Breast epithelium (tissue), 4 donors: ENCODE data around the gene NEURL1. TPM values are rescaled to one million over a fixed set of nuclear protein-coding genes. Genes with fewer than 3 reads are reported as not detected.

Experiments
- DNase-seq, 2 donors: peaks; one replicate each; pipeline ENCODE4 v3.0.0-alpha.2; 2019; ENCODE audit warnings: low spot score in 2 of 2
- H3K27ac ChIP-seq, 2 donors: fragments of 200-600 bp; sonication (generic) in 1 of 2; one replicate each; pipeline ENCODE4 v1.5.1; 2016 to 2019; ENCODE audit warnings: mild to moderate bottlenecking in 1 of 2
- H3K27me3 ChIP-seq, 2 donors: fragments of 200-600 bp; sonication (generic) in 1 of 2; one replicate each; pipeline versions ENCODE4 v1.5.1 to v1.6.0; 2017 to 2019; ENCODE audit warnings: control low read depth in 1 of 2, mild to moderate bottlenecking in 1 of 2
- H3K36me3 ChIP-seq: fragments of 200-600 bp; one replicate; pipeline ENCODE4 v1.5.1; 2019
- H3K4me1 ChIP-seq, 2 donors: fragments of 200-600 bp; sonication (generic); one replicate each; pipeline ENCODE4 v1.5.1; 2016 to 2019; ENCODE audit warnings: control low read depth in 1 of 2
- H3K4me3 ChIP-seq, 3 donors: fragments of 200-600 bp; sonication (generic); 1 replicate in 2 of 3; 2 replicates in 1 of 3; pipeline ENCODE4 v1.5.1; 2016 to 2019; ENCODE audit warnings: mild to moderate bottlenecking in 3 of 3, moderate library complexity in 2 of 3
- H3K9me3 ChIP-seq, 2 donors: fragments of 200-600 bp; sonication (generic) in 1 of 2; one replicate each; pipeline ENCODE4 v1.5.1; 2016 to 2019; ENCODE audit warnings: control low read depth in 1 of 2
- POLR2A ChIP-seq: fragments of 450-650 bp; IDR thresholded peaks from one replicate; pipeline ENCODE4 v1.6.1; 2016; ENCODE audit warnings: antibody characterized with exemption, mild to moderate bottlenecking, moderate library complexity
- POLR2AphosphoS5 ChIP-seq, 3 donors: sonication (generic); formaldehyde crosslinking; IDR thresholded peaks; one replicate each; pipeline ENCODE4 v1.6.1; 2017; ENCODE audit warnings: antibody characterized with exemption in 3 of 3
- intact Hi-C: fragments of 100-400 bp; cut with DNase I; formaldehyde crosslinking; loops from one replicate; pipeline ENCODE4 v1.15.1; 2023; ENCODE audit warnings: low total_unique reads
- total RNA-seq, 3 donors: library from RNA; depleted of rRNA; stranded (reverse); fragments of >200 nt; gene quantifications; one replicate each; pipeline ENCODE4 v1.1.0, GENCODE V29; 2016
- TF ChIP-seq, protein P1 (sequence below), 3 donors: fragments of 450-650 bp; IDR thresholded peaks; one replicate each; pipeline ENCODE4 v1.5.1; 2016 to 2017; ENCODE audit warnings: antibody characterized with exemption in 3 of 3, mild to moderate bottlenecking in 3 of 3, moderate library complexity in 3 of 3

NEURL1 gene
- total RNA-seq, 3 donors from 2014 or later = 0.16 to 1.5 (median 0.33) TPM

GRCh38 chr10:103553743-103554487 is 60.4 kb downstream of the NEURL1 start:
- no peaks in the 10 kb centered on the region for H3K27me3 ChIP-seq
- no peaks in the 10 kb centered on the region for H3K9me3 ChIP-seq
- TF ChIP-seq, protein P1, sequence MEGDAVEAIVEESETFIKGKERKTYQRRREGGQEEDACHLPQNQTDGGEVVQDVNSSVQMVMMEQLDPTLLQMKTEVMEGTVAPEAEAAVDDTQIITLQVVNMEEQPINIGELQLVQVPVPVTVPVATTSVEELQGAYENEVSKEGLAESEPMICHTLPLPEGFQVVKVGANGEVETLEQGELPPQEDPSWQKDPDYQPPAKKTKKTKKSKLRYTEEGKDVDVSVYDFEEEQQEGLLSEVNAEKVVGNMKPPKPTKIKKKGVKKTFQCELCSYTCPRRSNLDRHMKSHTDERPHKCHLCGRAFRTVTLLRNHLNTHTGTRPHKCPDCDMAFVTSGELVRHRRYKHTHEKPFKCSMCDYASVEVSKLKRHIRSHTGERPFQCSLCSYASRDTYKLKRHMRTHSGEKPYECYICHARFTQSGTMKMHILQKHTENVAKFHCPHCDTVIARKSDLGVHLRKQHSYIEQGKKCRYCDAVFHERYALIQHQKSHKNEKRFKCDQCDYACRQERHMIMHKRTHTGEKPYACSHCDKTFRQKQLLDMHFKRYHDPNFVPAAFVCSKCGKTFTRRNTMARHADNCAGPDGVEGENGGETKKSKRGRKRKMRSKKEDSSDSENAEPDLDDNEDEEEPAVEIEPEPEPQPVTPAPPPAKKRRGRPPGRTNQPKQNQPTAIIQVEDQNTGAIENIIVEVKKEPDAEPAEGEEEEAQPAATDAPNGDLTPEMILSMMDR (IDR thresholded peaks at IDR 0.05) = no peak
- TF ChIP-seq POLR2AphosphoS5 (IDR thresholded peaks at IDR 0.05) (no peak), POLR2A (no peak)
- intact Hi-C loops = no loop called here
- H3K4me1 ChIP-seq = peaks cover 0 to 6% of the 10 kb centered on the region in 2 donors
- H3K27ac ChIP-seq = no peak overlapping the region
- H3K4me3 ChIP-seq = no peak overlapping the region
- no peak for DNase-seq
- H3K36me3 ChIP-seq = no peaks in the 10 kb centered on the region

- Histone ChIP-seq H3K27ac (no peak overlapping the region), H3K4me1 (peaks cover 0 to 6% of the 10 kb centered on the region in 2 donors), H3K4me3 (peak overlapping the region; percentile 32 to 76 (median 54)), H3K27me3 (no peaks in the 10 kb centered on the region), H3K36me3 (no peaks in the 10 kb centered on the region), H3K9me3 (no peaks in the 10 kb centered on the region)
- TF ChIP-seq POLR2AphosphoS5 (IDR thresholded peaks at IDR 0.05) (no peak), POLR2A (no peak)
- TF ChIP-seq, protein P1 (IDR thresholded peaks at IDR 0.05) = no peak
- DNase-seq = peak in 1 of 2 donors; percentile 60
- intact Hi-C loops = no loop called here
Measured at GRCh38 chr10:103554488-103555324, 61.2 kb downstream of the NEURL1 start.

DNA sequence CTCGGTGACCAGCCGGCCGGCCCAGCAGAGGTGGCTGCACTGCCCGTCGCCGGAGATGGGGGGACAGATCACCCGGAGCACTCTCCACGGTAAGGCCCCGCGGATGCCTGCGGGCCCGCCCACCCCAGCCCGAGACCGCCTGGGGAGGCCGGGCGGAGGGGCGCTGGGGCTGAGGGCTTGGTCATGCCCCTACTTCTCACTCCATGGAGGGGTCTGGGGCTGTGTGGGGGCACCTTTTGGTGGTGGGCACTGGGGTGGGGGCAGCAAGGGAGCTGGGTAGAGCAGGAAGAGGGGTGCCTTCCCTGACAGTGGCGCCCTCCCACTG is 61.8 kb downstream of the NEURL1 start:
- intact Hi-C loops = no loop called here
- Histone ChIP-seq H3K27ac (no peak overlapping the region), H3K27me3 (no peaks in the 10 kb centered on the region), H3K4me1 (peaks cover 0 to 6% of the 10 kb centered on the region in 2 donors), H3K9me3 (no peaks in the 10 kb centered on the region), H3K4me3 (peak overlapping the region; percentile 32 to 76 (median 54)), H3K36me3 (no peaks in the 10 kb centered on the region)
- no peak for TF ChIP-seq POLR2AphosphoS5 (IDR thresholded peaks at IDR 0.05)
- TF ChIP-seq, protein P1 (IDR thresholded peaks at IDR 0.05) = no peak
- TF ChIP-seq POLR2A = no peak
- no peak for DNase-seq

DNA sequence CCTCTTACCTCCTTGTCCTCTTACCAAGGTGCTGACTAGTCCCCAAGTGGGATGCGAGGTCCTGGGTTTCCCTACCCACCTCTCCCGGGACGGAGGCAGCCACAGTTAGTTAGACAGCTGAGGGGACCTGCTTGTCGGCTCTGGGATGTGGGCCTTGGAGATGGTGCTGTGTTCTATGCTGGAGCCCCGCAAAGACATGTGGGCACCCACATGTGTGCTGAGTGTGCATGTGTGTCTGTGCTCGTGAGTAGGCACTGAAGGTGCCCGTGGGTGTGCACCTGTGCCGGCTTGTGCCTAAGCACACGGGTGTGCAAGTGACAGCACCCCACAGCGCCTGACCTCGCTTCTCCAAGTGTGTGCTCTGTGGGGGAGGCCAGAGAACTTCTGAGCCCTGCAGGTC is 62.2 kb downstream of the NEURL1 start:
- Histone ChIP-seq H3K27ac (no peak overlapping the region), H3K4me1 (peaks cover 0 to 6% of the 10 kb centered on the region in 2 donors), H3K36me3 (no peaks in the 10 kb centered on the region), H3K9me3 (no peaks in the 10 kb centered on the region), H3K27me3 (no peaks in the 10 kb centered on the region), H3K4me3 (peak overlapping the region in 2 of 3 donors; percentile 54 to 76)
- intact Hi-C loops = no loop called here
- no peak for TF ChIP-seq POLR2AphosphoS5 (IDR thresholded peaks at IDR 0.05)
- TF ChIP-seq, protein P1 (IDR thresholded peaks at IDR 0.05) = no peak
- no peak for TF ChIP-seq POLR2A
- DNase-seq = no peak
